Right kidney (tissue), 1 donor: ENCODE results near the gene TM6SF1.
"Not testable (repeated sequence)": the region's sequence is repeated elsewhere in the genome, so short reads cannot be mapped to it uniquely, and the experiment has no call there.

Experiments used
- DNase-seq: peaks from one replicate; pipeline ENCODE4 v3.0.0-alpha.2; 2016

Gene TM6SF1

GRCh38 chr15:83087576-83087975, 19.9 kb upstream of the TM6SF1 start:
- no peak for DNase-seq

DNA sequence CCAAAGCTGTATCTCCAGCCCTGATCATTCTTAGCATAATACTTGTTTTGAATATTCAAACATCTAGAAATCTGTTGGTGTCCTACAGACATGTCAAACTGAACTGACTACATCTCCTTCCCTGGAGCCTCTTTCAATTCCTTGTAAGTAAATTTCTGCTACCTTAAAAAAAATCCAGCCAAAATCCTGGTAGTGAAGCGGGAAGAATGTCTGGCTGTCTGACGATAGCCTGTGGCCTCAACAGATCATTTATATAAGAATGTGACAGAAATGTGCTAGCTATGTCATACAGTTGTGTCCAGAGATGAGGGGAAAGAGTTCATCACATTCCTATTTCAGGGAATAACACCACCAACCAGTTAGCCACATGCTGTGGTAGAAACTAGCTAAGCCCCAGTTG, 18.6 kb upstream of the TM6SF1 start:
- no peak for DNase-seq

DNA sequence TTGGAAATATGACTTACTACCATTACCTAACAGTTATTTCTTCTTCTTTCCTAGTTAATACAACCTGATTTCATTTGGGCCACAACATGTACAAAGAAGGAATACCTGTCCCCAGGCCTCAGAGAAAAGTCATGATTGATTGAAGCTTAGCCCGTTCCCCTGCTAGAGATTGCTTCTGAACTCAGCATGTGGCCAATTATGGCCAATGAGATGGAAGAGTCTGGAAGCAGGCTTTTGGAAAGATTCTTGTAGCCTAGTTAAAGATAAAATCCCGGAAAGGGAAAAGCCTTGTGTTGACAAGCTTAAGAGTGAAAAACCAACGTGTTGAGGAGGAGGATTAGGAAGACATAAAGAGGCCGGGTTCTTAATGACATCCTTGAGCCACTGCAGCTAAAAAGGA, 17.0 kb upstream of the TM6SF1 start:
- no peak for DNase-seq

- DNase-seq = not testable (repeated sequence)
Measured at GRCh38 chr15:83091965-83092308, 15.5 kb upstream of the TM6SF1 start.

DNA sequence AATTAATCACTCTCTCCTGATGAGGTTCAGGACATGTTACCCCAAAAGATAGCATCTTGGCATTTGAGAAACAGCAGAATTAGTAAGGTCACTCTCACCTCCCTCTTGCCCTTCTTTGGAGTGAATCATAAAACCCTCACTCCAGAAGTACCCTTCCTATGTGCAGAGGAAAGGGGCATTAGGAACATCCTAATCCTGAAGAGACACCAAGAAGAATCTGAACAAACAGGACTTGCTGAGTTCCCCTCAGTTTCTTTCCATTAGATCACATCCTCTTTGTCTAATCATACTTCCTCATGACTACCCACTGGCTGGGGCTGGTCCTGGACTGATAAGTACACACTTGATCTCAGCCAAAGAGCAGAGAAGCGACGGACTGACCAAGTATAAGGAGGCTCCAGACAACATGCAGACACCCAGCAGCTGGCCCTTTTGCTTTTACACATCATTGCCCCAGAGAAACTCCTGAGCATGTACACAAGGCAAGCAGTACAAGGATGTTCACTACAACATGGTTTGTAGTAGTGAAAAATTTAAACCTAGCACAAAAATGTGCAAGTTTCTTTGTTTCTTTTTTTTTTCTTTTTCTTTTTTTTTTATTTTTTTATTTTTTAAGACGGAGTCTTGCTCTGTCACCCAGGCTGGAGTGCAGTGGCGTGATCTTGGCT, 15.0 kb upstream of the TM6SF1 start:
- DNase-seq = no peak

GRCh38 chr15:83094583-83094982, 12.9 kb upstream of the TM6SF1 start:
- no peak for DNase-seq

GRCh38 chr15:83098079-83098478, 9.4 kb upstream of the TM6SF1 start:
- no peak for DNase-seq

DNA sequence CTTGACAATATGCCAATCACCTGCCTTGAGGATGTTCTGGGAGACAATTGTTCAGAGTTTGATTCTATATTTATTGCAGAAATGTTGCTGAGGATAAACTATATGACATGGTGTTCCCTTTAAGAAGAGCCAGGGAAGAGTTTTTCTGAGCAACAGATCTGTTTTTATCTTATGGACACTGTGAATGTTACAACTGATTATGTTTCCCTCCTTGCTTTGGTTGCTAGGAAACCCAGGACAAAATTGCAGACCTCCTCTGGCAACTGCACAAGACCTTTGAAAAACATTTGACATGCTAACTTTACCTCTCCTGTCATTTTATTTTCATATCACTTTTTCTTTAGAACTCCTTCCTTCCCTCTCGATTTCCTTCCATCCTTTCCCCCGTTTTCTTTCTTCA, 8.2 kb upstream of the TM6SF1 start:
- no peak for DNase-seq

- DNase-seq = no peak
Measured at GRCh38 chr15:83100097-83100646, 7.3 kb upstream of the TM6SF1 start.

DNA sequence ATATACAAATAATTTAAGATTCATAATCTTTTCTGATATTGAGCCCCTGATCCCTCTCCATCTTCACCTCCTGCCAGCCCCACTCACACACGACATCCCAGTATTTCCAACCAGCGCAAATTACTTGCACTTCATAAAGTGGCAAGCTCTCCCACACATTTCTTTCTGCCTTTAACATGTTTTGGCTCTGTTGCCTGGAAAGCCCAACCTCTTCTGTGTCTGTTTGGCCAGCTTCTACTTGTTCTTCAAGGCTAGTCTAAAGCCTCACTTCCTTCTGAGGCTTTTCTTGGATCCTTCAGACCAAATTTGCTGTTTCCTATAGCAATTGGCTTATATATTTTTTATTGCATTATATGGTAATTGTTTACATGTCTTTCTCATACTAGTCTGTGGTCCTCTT, 5.1 kb upstream of the TM6SF1 start:
- no peak for DNase-seq

- no peak for DNase-seq
Measured at GRCh38 chr15:83104141-83104540, 3.3 kb upstream of the TM6SF1 start.

GRCh38 chr15:83105440-83105839, 2.0 kb upstream of the TM6SF1 start:
- DNase-seq = no peak

DNA sequence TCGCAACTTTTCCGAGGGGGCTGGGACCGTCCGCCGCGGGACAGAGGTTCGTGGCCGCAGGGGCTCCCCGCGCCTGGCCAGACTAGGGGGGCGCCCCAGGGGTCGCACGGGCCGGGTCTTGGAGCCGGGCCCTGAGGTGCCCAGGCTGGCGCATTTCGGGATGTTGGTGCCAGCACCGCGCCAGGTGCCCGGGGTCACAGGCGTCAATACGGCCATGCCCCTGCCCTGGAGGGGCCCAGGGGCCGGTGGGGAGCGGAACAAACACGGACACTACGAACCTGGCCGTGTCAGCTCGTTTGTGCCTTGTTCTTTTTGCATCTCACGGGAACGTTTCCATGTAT, 366 bp downstream of the TM6SF1 start:
- DNase-seq = peak; percentile 49

- no peak for DNase-seq
Measured at GRCh38 chr15:83108266-83109219, 1.1 kb downstream of the TM6SF1 start.

- no peak for DNase-seq
Measured at GRCh38 chr15:83109532-83109931, 2.1 kb downstream of the TM6SF1 start.

DNA sequence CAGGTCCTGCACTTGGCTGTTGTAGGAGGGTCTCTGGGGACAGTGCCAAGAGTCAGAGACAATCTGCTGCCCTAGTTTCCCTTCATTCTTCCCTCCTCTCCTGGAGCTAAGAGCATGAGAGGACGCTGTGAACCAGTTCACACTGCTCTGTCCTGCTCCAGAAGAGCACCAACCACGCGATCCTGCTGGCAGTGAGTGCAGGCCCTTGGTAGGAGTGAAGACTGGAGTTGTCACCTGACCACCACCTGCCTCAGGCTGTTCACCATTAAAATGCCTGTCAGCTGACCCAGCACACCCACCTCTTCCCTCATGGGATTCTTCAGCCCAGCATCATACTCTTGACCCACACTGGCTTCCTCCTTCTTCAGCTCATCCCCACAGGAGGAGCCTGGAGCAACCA, 2.9 kb downstream of the TM6SF1 start:
- DNase-seq = no peak

- no peak for DNase-seq
Measured at GRCh38 chr15:83111149-83111548, 3.7 kb downstream of the TM6SF1 start.

DNA sequence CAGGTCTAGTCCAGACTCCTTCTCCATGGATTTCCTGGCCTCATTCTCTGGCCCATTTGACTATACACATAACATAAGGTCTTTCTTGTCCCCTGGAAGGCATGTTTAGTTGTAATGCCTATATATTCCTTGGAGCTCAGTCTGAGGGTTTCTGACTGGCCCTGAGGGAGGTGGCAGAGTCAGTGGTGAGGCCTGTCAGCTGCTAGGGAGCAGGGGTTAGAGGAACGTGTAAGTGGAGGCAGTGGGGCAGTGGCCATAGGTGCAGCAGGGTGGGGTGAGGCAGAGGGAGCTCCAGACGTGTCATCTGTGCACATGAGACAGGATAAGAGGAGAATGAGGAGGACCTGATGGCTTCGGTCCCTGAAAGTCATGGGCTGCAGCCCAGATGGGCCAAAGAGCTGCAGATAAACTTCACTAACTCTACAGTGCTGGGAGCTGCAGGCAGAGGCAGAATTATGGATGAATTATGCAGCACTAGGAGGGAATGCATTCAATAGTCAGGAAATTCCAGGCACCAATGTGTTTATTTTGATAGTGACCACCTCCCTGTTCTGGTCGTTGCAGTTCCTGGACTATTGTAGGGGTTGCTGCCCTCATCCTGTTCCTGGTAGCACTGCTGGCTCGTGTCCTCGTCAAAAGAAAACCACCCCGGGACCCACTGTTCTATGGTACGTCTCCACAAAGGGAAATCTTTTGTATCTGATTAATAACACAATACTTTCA, 4.9 kb downstream of the TM6SF1 start:
- no peak for DNase-seq

GRCh38 chr15:83112956-83113299, 5.5 kb downstream of the TM6SF1 start:
- DNase-seq = no peak

DNA sequence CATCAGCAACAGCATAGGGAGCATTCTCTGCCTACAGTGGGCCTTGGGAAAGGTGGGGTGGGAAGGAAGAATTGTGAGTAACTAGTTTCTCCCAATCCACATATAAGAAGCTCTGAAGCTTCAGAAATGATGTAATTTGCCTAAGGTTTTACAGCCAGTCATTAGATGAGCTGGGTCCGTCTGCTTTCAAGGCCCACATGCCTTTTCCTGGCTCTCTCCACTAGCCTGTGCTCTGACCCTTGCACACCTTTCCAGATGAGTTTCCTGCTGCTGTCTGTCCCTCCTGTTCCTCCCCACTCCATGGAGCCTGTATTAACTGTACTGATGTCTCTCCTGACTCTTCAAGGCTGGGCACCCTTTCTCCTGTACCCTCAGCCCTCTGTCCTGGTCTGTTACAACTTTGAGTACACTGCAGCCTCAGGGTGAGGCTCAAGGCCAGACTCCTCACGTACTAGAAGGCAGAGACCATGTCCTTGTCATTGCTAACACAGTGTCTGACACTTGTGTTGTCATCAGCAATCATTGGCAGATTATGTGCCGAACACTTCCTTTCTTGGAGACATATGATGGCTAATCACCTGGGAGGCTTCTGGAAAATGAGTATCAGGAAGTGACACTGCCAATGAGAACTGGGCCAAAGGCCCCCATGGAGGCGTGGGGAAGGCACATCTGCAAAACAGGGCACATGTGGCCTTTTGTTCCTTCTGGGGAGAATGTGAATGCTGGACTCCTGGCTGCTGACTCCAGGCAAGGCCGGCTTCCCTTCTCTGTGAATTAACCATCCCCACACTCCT, 6.6 kb downstream of the TM6SF1 start:
- DNase-seq = no peak

DNA sequence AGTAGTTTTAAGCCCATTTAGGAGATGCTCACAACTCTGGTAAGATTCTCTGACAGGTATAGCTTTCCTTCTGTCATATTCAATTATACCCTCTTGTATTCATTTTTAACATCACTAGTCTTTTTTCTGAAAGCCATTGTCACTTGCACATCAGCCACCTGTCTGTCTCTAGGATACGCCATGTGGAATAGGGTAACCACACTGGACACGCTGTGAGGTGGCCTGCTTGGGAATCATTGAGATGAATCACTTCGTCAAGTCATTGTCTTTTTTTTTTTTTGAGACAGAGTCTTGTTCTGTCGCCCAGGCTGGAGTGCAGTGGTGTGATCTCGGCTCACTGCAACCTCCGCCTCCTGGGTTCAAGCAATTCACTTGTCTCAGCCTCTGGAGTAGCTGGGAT, 7.4 kb downstream of the TM6SF1 start:
- no peak for DNase-seq

DNA sequence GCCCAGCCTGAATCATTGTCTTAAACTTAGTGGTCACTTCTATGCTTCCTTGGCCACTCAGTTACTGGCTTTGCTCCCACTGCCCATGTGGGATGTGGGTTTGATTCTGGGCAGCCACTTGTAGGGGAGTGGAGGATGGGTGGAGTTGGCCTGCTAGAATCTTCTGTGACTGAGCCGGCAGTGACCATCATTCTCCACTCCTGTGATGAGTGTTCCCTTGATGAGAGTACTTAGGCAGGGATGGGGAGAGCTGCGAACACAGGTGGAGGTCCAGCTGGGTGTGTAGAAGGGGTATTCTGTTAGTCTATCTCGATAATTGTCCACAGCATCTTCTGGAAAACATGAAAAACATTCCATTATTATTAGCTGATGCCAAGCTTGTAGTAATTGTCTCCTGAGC, 8.0 kb downstream of the TM6SF1 start:
- no peak for DNase-seq
